ENCODE results near the gene XDH. TPM values are rescaled to one million over a fixed set of nuclear protein-coding genes. Genes with fewer than 3 reads are reported as not detected.

The XDH gene
- total and polyA plus RNA-seq, 8 donors, result 0.06 to 40.8 (median 2.4) TPM

DNA sequence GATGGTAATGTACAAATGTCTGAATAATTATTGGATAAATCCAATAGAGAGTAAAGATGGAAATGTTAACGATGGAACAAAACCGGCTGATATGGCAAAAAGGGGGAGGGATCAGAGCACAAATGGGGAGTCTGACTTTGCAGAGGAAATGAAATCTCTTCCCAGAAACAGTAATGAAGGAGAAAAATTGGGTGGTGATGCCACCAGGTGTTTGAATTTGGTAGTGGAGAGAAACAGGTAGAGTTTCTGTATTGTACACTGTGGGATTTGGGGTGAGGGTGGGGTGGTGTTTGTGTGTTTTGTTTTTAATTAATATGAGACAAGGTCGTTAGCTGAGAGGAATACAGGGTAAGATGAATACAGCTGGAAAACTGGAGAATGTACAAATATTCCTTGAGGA, 20.4 kb upstream of the XDH start:
- Histone ChIP-seq H3K4me1 (no peaks in the 10 kb centered on the region), H3K9me3 (no peaks in the 10 kb centered on the region), H3K4me3 (no peak overlapping the region), H3K27ac (no peak overlapping the region), H3K27me3 (no peaks in the 10 kb centered on the region), H3K36me3 (no peaks in the 10 kb centered on the region)
- no peak for DNase-seq
- 47 to 52% (median 50%) methylated on average over 3 of the region's 3 CpGs for WGBS, 5 donors
- peak in 2 of 7 experiments; percentile 18 to 22 for TF ChIP-seq CTCF (IDR thresholded peaks at IDR 0.05)
- no peak for TF ChIP-seq EP300 (IDR thresholded peaks at IDR 0.05)
- intact Hi-C loops (cut with DNase I; ENCODE audit: low total_unique reads), result no loop called here

GRCh38 chr2:31433541-31433940, 19.0 kb upstream of the XDH start:
- intact Hi-C loops (cut with DNase I; ENCODE audit: low total_unique reads), result no loop called here
- Histone ChIP-seq H3K27ac (no peak overlapping the region), H3K36me3 (no peaks in the 10 kb centered on the region), H3K27me3 (no peaks in the 10 kb centered on the region), H3K9me3 (no peaks in the 10 kb centered on the region), H3K4me3 (no peak overlapping the region), H3K4me1 (no peaks in the 10 kb centered on the region)
- no peak for DNase-seq
- TF ChIP-seq POLR2A (IDR thresholded peaks at IDR 0.05) (no peak), POLR2AphosphoS5 (IDR thresholded peaks at IDR 0.05) (no peak), CTCF (IDR thresholded peaks at IDR 0.05) (no peak), EP300 (IDR thresholded peaks at IDR 0.05) (no peak)
- WGBS, 5 donors, result 92 to 96% (median 93%) methylated on average over 3 of the region's 3 CpGs

- 87 to 90% (median 88%) methylated on average over 8 to 9 of the region's 9 CpGs for WGBS, 5 donors
- intact Hi-C loops (cut with DNase I; ENCODE audit: low total_unique reads), result no loop called here
- H3K9me3 ChIP-seq, result no peaks in the 10 kb centered on the region
- H3K27me3 ChIP-seq, result no peaks in the 10 kb centered on the region
- no peak overlapping the region for H3K27ac ChIP-seq
- no peak for DNase-seq
- H3K4me3 ChIP-seq, result no peak overlapping the region
- H3K4me1 ChIP-seq, result no peaks in the 10 kb centered on the region
- TF ChIP-seq POLR2AphosphoS5 (IDR thresholded peaks at IDR 0.05) (no peak), CTCF (IDR thresholded peaks at IDR 0.05) (no peak)
- no peaks in the 10 kb centered on the region for H3K36me3 ChIP-seq
Measured at GRCh38 chr2:31430439-31431165, 16.1 kb upstream of the XDH start.

- H3K9me3 ChIP-seq, result no peaks in the 10 kb centered on the region
- H3K4me1 ChIP-seq, result no peaks in the 10 kb centered on the region
- TF ChIP-seq POLR2AphosphoS5 (IDR thresholded peaks at IDR 0.05), result no peak
- no peak for TF ChIP-seq CTCF (IDR thresholded peaks at IDR 0.05)
- peak in 1 of 2 donors; percentile 10 for DNase-seq
- 65 to 70% (median 68%) methylated on average over 5 of the region's 5 CpGs for WGBS, 5 donors
- no peak overlapping the region for H3K27ac ChIP-seq
- no peaks in the 10 kb centered on the region for H3K27me3 ChIP-seq
- H3K36me3 ChIP-seq, result no peaks in the 10 kb centered on the region
- intact Hi-C loops (cut with DNase I; ENCODE audit: low total_unique reads), result no loop called here
- no peak overlapping the region for H3K4me3 ChIP-seq
Measured at GRCh38 chr2:31429759-31430438, 15.4 kb upstream of the XDH start.
